ENCODE data around the gene EIF2D.

Gene EIF2D

GRCh38 chr1:206554211-206554610 lies 58.1 kb downstream of the EIF2D start:
- TF ChIP-seq, protein P1, sequence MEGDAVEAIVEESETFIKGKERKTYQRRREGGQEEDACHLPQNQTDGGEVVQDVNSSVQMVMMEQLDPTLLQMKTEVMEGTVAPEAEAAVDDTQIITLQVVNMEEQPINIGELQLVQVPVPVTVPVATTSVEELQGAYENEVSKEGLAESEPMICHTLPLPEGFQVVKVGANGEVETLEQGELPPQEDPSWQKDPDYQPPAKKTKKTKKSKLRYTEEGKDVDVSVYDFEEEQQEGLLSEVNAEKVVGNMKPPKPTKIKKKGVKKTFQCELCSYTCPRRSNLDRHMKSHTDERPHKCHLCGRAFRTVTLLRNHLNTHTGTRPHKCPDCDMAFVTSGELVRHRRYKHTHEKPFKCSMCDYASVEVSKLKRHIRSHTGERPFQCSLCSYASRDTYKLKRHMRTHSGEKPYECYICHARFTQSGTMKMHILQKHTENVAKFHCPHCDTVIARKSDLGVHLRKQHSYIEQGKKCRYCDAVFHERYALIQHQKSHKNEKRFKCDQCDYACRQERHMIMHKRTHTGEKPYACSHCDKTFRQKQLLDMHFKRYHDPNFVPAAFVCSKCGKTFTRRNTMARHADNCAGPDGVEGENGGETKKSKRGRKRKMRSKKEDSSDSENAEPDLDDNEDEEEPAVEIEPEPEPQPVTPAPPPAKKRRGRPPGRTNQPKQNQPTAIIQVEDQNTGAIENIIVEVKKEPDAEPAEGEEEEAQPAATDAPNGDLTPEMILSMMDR (IDR thresholded peaks at IDR 0.05; ENCODE audit: insufficient read depth, low read length) = no peak
- TF ChIP-seq POLR2AphosphoS5 (IDR thresholded peaks at IDR 0.05; ENCODE audit: low read depth) = no peak
- TF ChIP-seq SPI1 (IDR thresholded peaks at IDR 0.05; ENCODE audit: borderline replicate concordance, low read depth) = no peak
- no peak for TF ChIP-seq GABPA (IDR thresholded peaks at IDR 0.05; ENCODE audit: low read depth)
- no peak overlapping the region for H3K27ac ChIP-seq (replicated peaks)
- no peaks in the 10 kb centered on the region for H3K27me3 ChIP-seq (ENCODE audit: insufficient read depth, poor library complexity, severe bottlenecking)
- H3K4me3 ChIP-seq (replicated peaks; ENCODE audit: insufficient read depth, low read length) = no peak overlapping the region
- no peak for DNase-seq (ENCODE audit: low read depth in 1 of 2, low spot score in 1 of 2)

DNA sequence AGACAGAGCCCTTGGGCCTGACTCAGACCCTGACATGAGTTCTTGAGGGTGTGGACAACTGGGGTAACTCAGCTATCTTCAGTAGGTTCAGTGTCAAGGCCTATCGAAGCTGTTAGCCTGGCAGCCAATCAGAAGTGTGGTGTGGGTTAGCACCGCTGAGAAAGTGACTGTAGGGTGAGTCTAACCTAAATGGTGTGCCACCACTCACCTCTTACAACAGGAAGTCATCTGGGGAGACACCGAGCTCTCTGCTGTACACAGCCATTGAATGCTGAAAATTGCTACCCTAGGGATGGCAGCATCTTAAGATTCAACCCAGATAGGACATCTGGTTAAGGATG lies 60.3 kb downstream of the EIF2D start:
- TF ChIP-seq REST (IDR thresholded peaks at IDR 0.05; ENCODE audit: insufficient replicate concordance, low read depth) (no peak), POLR2AphosphoS5 (IDR thresholded peaks at IDR 0.05; ENCODE audit: low read depth) (no peak), SPI1 (IDR thresholded peaks at IDR 0.05; ENCODE audit: borderline replicate concordance, low read depth) (no peak), GABPA (IDR thresholded peaks at IDR 0.05; ENCODE audit: low read depth) (no peak)
- TF ChIP-seq, protein P1 (IDR thresholded peaks at IDR 0.05; ENCODE audit: insufficient read depth, low read length) = no peak
- H3K4me3 ChIP-seq (replicated peaks; ENCODE audit: insufficient read depth, low read length) = no peak overlapping the region
- no peak for DNase-seq (ENCODE audit: low read depth in 1 of 2, low spot score in 1 of 2)
- no peaks in the 10 kb centered on the region for H3K27me3 ChIP-seq (ENCODE audit: insufficient read depth, poor library complexity, severe bottlenecking)
- no peak overlapping the region for H3K27ac ChIP-seq (replicated peaks)

DNA sequence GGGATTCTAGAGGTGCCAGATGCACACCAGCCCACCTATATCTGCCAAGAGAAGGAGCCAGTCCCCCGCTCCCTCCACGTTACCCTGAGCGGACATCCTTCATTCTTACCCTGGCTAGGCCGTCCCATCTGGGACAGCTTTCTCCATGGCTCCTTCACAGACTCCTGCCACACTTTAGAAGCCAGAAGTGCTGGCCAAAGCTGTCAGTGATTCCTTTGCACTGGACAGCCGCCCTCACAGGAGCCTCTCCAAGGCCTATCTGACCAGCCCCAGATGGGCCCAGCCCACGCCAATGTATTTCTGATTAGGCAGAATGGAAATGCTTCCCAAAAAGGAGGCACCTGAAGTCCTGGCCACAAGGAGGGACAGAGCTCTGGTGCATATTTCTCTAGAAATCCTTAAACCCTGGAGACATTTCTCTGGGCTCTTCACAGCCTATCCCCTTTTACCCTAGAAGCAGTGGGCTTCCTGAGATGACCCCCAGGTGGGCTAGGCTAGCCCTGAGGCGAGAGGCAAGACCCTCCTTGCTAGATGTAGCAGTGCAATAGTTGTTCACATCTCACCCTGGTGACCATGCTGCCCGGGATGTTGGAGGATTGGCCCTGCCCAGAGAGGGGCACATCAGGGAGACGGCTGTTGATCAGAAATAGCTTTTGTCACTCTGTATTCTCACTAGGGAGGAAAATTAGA lies 60.8 kb downstream of the EIF2D start:
- no peak for DNase-seq (ENCODE audit: low read depth in 1 of 2, low spot score in 1 of 2)
- Histone ChIP-seq H3K4me3 (replicated peaks; ENCODE audit: insufficient read depth, low read length) (no peak overlapping the region), H3K27ac (replicated peaks) (no peak overlapping the region), H3K27me3 (ENCODE audit: insufficient read depth, poor library complexity, severe bottlenecking) (no peaks in the 10 kb centered on the region)
- TF ChIP-seq SPI1 (IDR thresholded peaks at IDR 0.05; ENCODE audit: borderline replicate concordance, low read depth) (no peak), REST (IDR thresholded peaks at IDR 0.05; ENCODE audit: insufficient replicate concordance, low read depth) (no peak), POLR2AphosphoS5 (IDR thresholded peaks at IDR 0.05; ENCODE audit: low read depth) (no peak), GABPA (IDR thresholded peaks at IDR 0.05; ENCODE audit: low read depth) (no peak)
- TF ChIP-seq, protein P1 (IDR thresholded peaks at IDR 0.05; ENCODE audit: insufficient read depth, low read length) = no peak

DNA sequence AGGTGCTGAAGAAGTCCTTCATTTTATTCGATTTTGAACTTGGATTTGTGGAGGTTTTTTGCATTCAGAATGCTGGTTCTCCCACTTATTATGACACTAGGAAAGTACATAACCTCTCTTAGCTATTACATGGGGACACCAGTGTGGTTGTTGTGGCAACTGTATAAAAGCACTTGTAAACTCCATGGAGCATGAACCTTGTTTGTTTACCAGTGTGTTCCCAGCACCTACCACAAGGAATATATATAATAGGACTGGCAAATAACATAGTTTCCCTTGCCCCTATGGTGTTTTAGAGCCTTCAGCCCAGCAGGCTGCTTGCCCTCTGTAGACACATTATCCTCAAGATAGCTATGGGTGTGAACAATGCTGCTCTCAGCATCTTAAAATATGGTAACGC lies 61.8 kb downstream of the EIF2D start:
- Histone ChIP-seq H3K27ac (replicated peaks) (no peak overlapping the region), H3K27me3 (ENCODE audit: insufficient read depth, poor library complexity, severe bottlenecking) (no peaks in the 10 kb centered on the region), H3K4me3 (replicated peaks; ENCODE audit: insufficient read depth, low read length) (no peak overlapping the region)
- TF ChIP-seq REST (IDR thresholded peaks at IDR 0.05; ENCODE audit: insufficient replicate concordance, low read depth) (no peak), SPI1 (IDR thresholded peaks at IDR 0.05; ENCODE audit: borderline replicate concordance, low read depth) (no peak), GABPA (IDR thresholded peaks at IDR 0.05; ENCODE audit: low read depth) (no peak), POLR2AphosphoS5 (IDR thresholded peaks at IDR 0.05; ENCODE audit: low read depth) (no peak)
- TF ChIP-seq, protein P1 (IDR thresholded peaks at IDR 0.05; ENCODE audit: insufficient read depth, low read length) = no peak
- no peak for DNase-seq (ENCODE audit: low read depth in 1 of 2, low spot score in 1 of 2)
